Measurements from ENCODE around the gene SKP1. TPM values are rescaled to one million over a fixed set of nuclear protein-coding genes. Genes with fewer than 3 reads are reported as not detected.

The SKP1 gene
- total and polyA plus RNA-seq, 4 donors: 129 to 407 (median 253) TPM

- Histone ChIP-seq H3K9me3 (ENCODE audit: control insufficient read depth in 4 of 4, low read length in 3 of 4) (no peaks in the 10 kb centered on the region), H3K4me3 (ENCODE audit: low read depth in 1 of 3, low read length in 3 of 3) (no peak overlapping the region), H3K27me3 (ENCODE audit: control insufficient read depth in 4 of 4, insufficient read depth in 4 of 4, low read length in 3 of 4) (no peaks in the 10 kb centered on the region), H3K9ac (ENCODE audit: low read depth in 1 of 2, low read length in 2 of 2) (no peak overlapping the region), H3K4me1 (ENCODE audit: control insufficient read depth in 4 of 4, insufficient read depth in 4 of 4, low read length in 3 of 4) (no peaks in the 10 kb centered on the region), H3K36me3 (ENCODE audit: control insufficient read depth in 4 of 4, insufficient read depth in 3 of 4, low read depth in 1 of 4, low read length in 3 of 4) (no peaks in the 10 kb centered on the region), H3K27ac (ENCODE audit: low read depth in 1 of 2, low read length in 2 of 2) (no peak overlapping the region)
- no peak for DNase-seq (ENCODE audit: low spot score)
- TF ChIP-seq REST (IDR thresholded peaks at IDR 0.05) (no peak), ATF3 (IDR thresholded peaks at IDR 0.05) (no peak), NR2F2 (IDR thresholded peaks at IDR 0.05) (no peak), SP1 (IDR thresholded peaks at IDR 0.05) (no peak), JUND (IDR thresholded peaks at IDR 0.05) (no peak), ZBTB33 (IDR thresholded peaks at IDR 0.05) (no peak), FOXA2 (IDR thresholded peaks at IDR 0.05) (no peak), HNF4G (IDR thresholded peaks at IDR 0.05) (no peak), CTCF (IDR thresholded peaks at IDR 0.05; ENCODE audit: low read depth, low read length, missing input control) (no peak), HNF4A (conservative IDR thresholded peaks at IDR 0.05) (no peak), MAX (IDR thresholded peaks at IDR 0.05) (no peak), RAD21 (IDR thresholded peaks at IDR 0.05) (no peak), EGR1 (IDR thresholded peaks at IDR 0.05; ENCODE audit: low read depth in 2 of 2) (no peak), YY1 (IDR thresholded peaks at IDR 0.05) (no peak), FOXA1 (IDR thresholded peaks at IDR 0.05) (no peak), TAF1 (conservative IDR thresholded peaks at IDR 0.05) (no peak), RXRA (IDR thresholded peaks at IDR 0.05) (no peak), GABPA (IDR thresholded peaks at IDR 0.05 in 1 of 2, conservative IDR thresholded peaks at IDR 0.05 in 1 of 2) (no peak)
- 97% methylated on average over 3 of the region's 3 CpGs for WGBS
Measured at GRCh38 chr5:134107779-134108178, 69.0 kb downstream of the SKP1 start.

Measured in liver (tissue), 9 donors.